ENCODE measurements around the gene GK.

DNA sequence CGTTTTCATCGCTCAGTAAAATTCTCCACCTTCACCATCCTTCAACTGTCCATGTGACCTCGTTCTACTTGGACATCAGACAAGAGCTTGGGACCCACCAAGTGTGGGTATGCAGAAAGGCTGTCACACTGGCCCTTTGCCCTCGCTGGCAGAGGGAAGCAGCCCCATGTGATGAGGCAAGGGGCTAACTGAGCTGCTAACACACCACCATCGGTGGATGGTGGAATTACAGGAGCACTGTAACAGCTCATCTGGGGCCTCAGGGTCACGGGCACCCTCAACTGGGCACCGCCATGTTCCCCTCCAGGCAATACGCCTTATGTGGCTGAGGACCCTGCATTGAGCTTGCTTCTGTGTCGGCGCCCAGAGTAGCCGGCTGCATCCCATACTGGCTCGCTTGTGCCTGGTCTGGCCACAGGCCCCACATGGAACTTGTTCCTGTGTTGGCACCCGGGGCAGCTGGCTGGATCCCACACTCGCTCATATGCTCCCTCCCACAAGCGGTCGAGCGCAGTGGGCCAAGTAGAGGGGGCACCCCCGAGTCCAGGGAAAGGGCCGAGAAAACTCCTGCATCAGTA, 126.3 kb downstream of the GK start:
- TF ChIP-seq, protein P1, sequence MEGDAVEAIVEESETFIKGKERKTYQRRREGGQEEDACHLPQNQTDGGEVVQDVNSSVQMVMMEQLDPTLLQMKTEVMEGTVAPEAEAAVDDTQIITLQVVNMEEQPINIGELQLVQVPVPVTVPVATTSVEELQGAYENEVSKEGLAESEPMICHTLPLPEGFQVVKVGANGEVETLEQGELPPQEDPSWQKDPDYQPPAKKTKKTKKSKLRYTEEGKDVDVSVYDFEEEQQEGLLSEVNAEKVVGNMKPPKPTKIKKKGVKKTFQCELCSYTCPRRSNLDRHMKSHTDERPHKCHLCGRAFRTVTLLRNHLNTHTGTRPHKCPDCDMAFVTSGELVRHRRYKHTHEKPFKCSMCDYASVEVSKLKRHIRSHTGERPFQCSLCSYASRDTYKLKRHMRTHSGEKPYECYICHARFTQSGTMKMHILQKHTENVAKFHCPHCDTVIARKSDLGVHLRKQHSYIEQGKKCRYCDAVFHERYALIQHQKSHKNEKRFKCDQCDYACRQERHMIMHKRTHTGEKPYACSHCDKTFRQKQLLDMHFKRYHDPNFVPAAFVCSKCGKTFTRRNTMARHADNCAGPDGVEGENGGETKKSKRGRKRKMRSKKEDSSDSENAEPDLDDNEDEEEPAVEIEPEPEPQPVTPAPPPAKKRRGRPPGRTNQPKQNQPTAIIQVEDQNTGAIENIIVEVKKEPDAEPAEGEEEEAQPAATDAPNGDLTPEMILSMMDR (IDR thresholded peaks at IDR 0.05 in 8 of 11, conservative IDR thresholded peaks at IDR 0.05 in 3 of 11), result no peak
- no peak for TF ChIP-seq POLR2AphosphoS5 (IDR thresholded peaks at IDR 0.05)

All from spleen (tissue), 7 donors.